ENCODE data around the gene RNLS. TPM values are rescaled to one million over a fixed set of nuclear protein-coding genes. Genes with fewer than 3 reads are reported as not detected.

RNLS gene
- total and polyA plus RNA-seq, 2 of the 8 experiments (the other 6 are each of a cell fraction or from before 2014, with no cell fraction given), result 7.5 to 12.7 TPM

- no peak overlapping the region for H4K8ac ChIP-seq (ENCODE audit: extremely low read depth, insufficient read depth, low read length)
- H3K36me3 ChIP-seq (ENCODE audit: control insufficient read depth in 2 of 4, insufficient read depth in 4 of 4, low read length in 3 of 4), result no peaks in the 10 kb centered on the region
- no peak overlapping the region for H3K4me3 ChIP-seq (ENCODE audit: extremely low read depth in 1 of 4, insufficient read depth in 2 of 4, low read depth in 3 of 4, low read length in 4 of 4)
- H3K4me1 ChIP-seq (replicated peaks in 1 of 4; ENCODE audit: control insufficient read depth in 3 of 4, insufficient read depth in 4 of 4, low read length in 3 of 4), result no peaks in the 10 kb centered on the region
- H2BK5ac ChIP-seq (ENCODE audit: low read depth, low read length), result no peak overlapping the region
- no peak overlapping the region for H3K27ac ChIP-seq (ENCODE audit: low read depth, low read length)
- no peak overlapping the region for H4K91ac ChIP-seq (replicated peaks; ENCODE audit: insufficient read length, low read length)
- 86% methylated on average over 3 of the region's 3 CpGs; no CpG with 5 or more reads in 1 of the 2 experiments for WGBS, 2 experiments (ENCODE audit: extremely low coverage in 1 of 2, insufficient coverage in 1 of 2, insufficient read length in 1 of 2, insufficient replicate concordance in 2 of 2, low coverage in 1 of 2, low lambda C conversion rate in 2 of 2, missing lambda C conversion rate in 1 of 2)
- no peaks in the 10 kb centered on the region for H3K79me2 ChIP-seq (ENCODE audit: control insufficient read depth in 1 of 2, insufficient read depth in 2 of 2, low read length in 2 of 2)
- H3K9me3 ChIP-seq (ENCODE audit: insufficient read depth in 2 of 2, low read depth in 1 of 2, low read length in 1 of 2), result no peaks in the 10 kb centered on the region
- H3K4ac ChIP-seq (replicated peaks; ENCODE audit: insufficient read length, low read depth, low read length), result no peak overlapping the region
- H2BK12ac ChIP-seq (ENCODE audit: low read depth, low read length), result no peak overlapping the region
- no peak for DNase-seq (ENCODE audit: low read depth in 1 of 2, low spot score in 2 of 2)
- H2AK5ac ChIP-seq (ENCODE audit: low read depth, low read length), result no peak overlapping the region
- H3K27me3 ChIP-seq (replicated peaks in 1 of 4; ENCODE audit: control insufficient read depth in 3 of 4, extremely low read depth in 1 of 4, insufficient read depth in 3 of 4, low read length in 3 of 4), result no peaks in the 10 kb centered on the region
- no peak overlapping the region for H3K14ac ChIP-seq (ENCODE audit: insufficient read length)
- no peak overlapping the region for H3K4me2 ChIP-seq (ENCODE audit: insufficient read depth in 1 of 2, low read depth in 2 of 2, low read length in 2 of 2)
- H2BK120ac ChIP-seq (replicated peaks; ENCODE audit: low read depth, low read length), result no peak overlapping the region
- H2BK15ac ChIP-seq (ENCODE audit: low read length), result no peak overlapping the region
- H3K79me1 ChIP-seq (ENCODE audit: low read depth, low read length), result no peaks in the 10 kb centered on the region
- ChIA-PET CTCF (ENCODE audit: partially characterized antibody) (no interaction called here), POLR2A (ENCODE audit: partially characterized antibody) (no interaction called here)
- no peak overlapping the region for H3K9ac ChIP-seq (replicated peaks in 1 of 4; ENCODE audit: extremely low read depth in 1 of 4, low read depth in 3 of 4, low read length in 3 of 4)
- no peak overlapping the region for H3K18ac ChIP-seq (ENCODE audit: extremely low read depth, low read length)
- H2BK20ac ChIP-seq (ENCODE audit: low read length), result no peak overlapping the region
- no peaks in the 10 kb centered on the region for H3K23me2 ChIP-seq (ENCODE audit: low read depth, low read length)
- H4K5ac ChIP-seq (ENCODE audit: insufficient read length, low read depth, low read length), result no peak overlapping the region
- no peak overlapping the region for H3K23ac ChIP-seq (ENCODE audit: insufficient read length)
- H3K56ac ChIP-seq (replicated peaks; ENCODE audit: insufficient read length, low read depth, low read length), result no peak overlapping the region
- no peaks in the 10 kb centered on the region for H4K20me1 ChIP-seq (replicated peaks in 1 of 2; ENCODE audit: control insufficient read depth in 1 of 2, insufficient read depth in 2 of 2, low read length in 2 of 2)
- FAIRE-seq, result no peak
- H2AFZ ChIP-seq (ENCODE audit: low read length), result no peak overlapping the region
- TF ChIP-seq RAD21 (IDR thresholded peaks at IDR 0.05 in 1 of 2, conservative IDR thresholded peaks at IDR 0.05 in 1 of 2; ENCODE audit: low read depth in 2 of 2, low read length in 2 of 2) (no peak), ASH2L (IDR thresholded peaks at IDR 0.05; ENCODE audit: low read length) (no peak), HDAC6 (IDR thresholded peaks at IDR 0.05; ENCODE audit: low read depth, low read length) (no peak), TAF1 (IDR thresholded peaks at IDR 0.05; ENCODE audit: low read depth, low read length) (no peak), SIN3A (conservative IDR thresholded peaks at IDR 0.05 in 1 of 2, IDR thresholded peaks at IDR 0.05 in 1 of 2; ENCODE audit: low read depth in 1 of 2, low read length in 2 of 2) (no peak), SP2 (IDR thresholded peaks at IDR 0.05; ENCODE audit: low read length) (no peak), ATF2 (IDR thresholded peaks at IDR 0.05; ENCODE audit: low read length) (no peak), USF2 (IDR thresholded peaks at IDR 0.05; ENCODE audit: low read length) (no peak), EGR1 (IDR thresholded peaks at IDR 0.05; ENCODE audit: borderline replicate concordance, low read depth, low read length) (no peak), POLR2AphosphoS5 (IDR thresholded peaks at IDR 0.05; ENCODE audit: low read depth, low read length) (no peak), CTBP2 (IDR thresholded peaks at IDR 0.05; ENCODE audit: borderline replicate concordance, insufficient read depth, insufficient read length, low read length) (no peak), JUN (IDR thresholded peaks at IDR 0.05; ENCODE audit: low read depth, low read length) (no peak)
These were observed 124.9 kb downstream of the RNLS start for GRCh38 chr10:88458209-88458608.
